Adrenal gland (tissue), 12 donors: ENCODE measurements around the gene RAI14. TPM values are rescaled to one million over a fixed set of nuclear protein-coding genes. Genes with fewer than 3 reads are reported as not detected.

Experiments
- DNase-seq, 7 donors: peaks; one replicate each; pipeline ENCODE4 v3.0.0-alpha.2; 2019 to 2020
- H3K27ac ChIP-seq, 5 donors: fragments of 200-600 bp; sonication (generic) in 4 of 5; 1 replicate in 3 of 5; 2 replicates in 2 of 5; pipeline versions ENCODE4 v1.5.1 to v1.8.0; 2016 to 2020; ENCODE audit warnings: mild to moderate bottlenecking in 1 of 5
- H3K27me3 ChIP-seq: fragments of 200-600 bp; 2 replicates; pipeline ENCODE4 v1.8.0; 2021
- H3K36me3 ChIP-seq, 2 donors: fragments of 200-600 bp; replicated peaks in 1 of 2; 1 replicate in 1 of 2; 2 replicates in 1 of 2; pipeline versions ENCODE4 v1.5.1 to v1.8.0; 2018 to 2022
- H3K4me1 ChIP-seq, 2 donors: fragments of 200-600 bp; replicated peaks in 1 of 2; 1 replicate in 1 of 2; 2 replicates in 1 of 2; pipeline versions ENCODE4 v1.5.1 to v1.8.0; 2018 to 2021
- H3K4me3 ChIP-seq, 4 donors: fragments of 200-600 bp; sonication (generic) in 3 of 4; one replicate each; pipeline ENCODE4 v1.5.1; 2016 to 2018
- H3K9me3 ChIP-seq, 3 donors: fragments of 200-600 bp; sonication (generic) in 1 of 3; replicated peaks in 1 of 3; 1 replicate in 2 of 3; 2 replicates in 1 of 3; pipeline versions ENCODE4 v1.5.1 to v1.8.0; 2016 to 2021
- POLR2A ChIP-seq, 2 donors: fragments of 450-650 bp; IDR thresholded peaks; one replicate each; pipeline ENCODE4 v1.6.1; 2017; ENCODE audit warnings: antibody characterized with exemption in 2 of 2, mild to moderate bottlenecking in 2 of 2, moderate library complexity in 1 of 2
- WGBS, 4 donors: extraction: QIAGEN DNeasy Blood & Tissue Kit in 2 of 4; methylation state at CpG; one replicate each; pipeline versions ENCODE4 v1.1.5 to v1.1.7; 2013 to 2017; 5-methylcytosine and 5-hydroxymethylcytosine counted together
- intact Hi-C, 2 donors: fragments of 100-400 bp; cut with DNase I; formaldehyde crosslinking; loops; one replicate each; pipeline versions ENCODE4 v1.14.1 to v1.15.0; 2022 to 2023
- polyA plus RNA-seq, 3 donors: library from polyadenylated mRNA; stranded (reverse); fragments of 200-250 nt in 2 of 3; fragments of 350-450 nt in 1 of 3; fragmentation: Illumina TruSeq in 1 of 3; extraction: RNeasy Lipid Tissue Mini Kit (QIAGEN cat#74804) in 1 of 3; gene quantifications; one replicate each; pipeline ENCODE4 v1.2.3, GENCODE V29; 2013 to 2014
- total RNA-seq, 9 donors: library from RNA; depleted of rRNA in 4 of 9; stranded (reverse); fragments of >200 nt in 4 of 9; fragments of 120-200 nt in 1 of 9; fragmentation: NEBNext Ultra II Directional in 1 of 9; extraction: Animal tissue kit (Norgen Biotek cat#: 25700) in 1 of 9; gene quantifications; one replicate each; pipeline versions ENCODE4 v1.1.0 to v1.2.4, GENCODE V29; 2013 to 2023
- TF ChIP-seq, protein P1 (sequence below), 6 experiments: fragments of 450-650 bp in 4 of 6; fragments of 200-600 bp in 2 of 6; sonication (generic) in 1 of 6; IDR thresholded peaks; 1 replicate in 5 of 6; 2 replicates in 1 of 6; pipeline versions ENCODE4 v1.5.1 to v1.8.0; 2016 to 2021; ENCODE audit warnings: antibody characterized with exemption in 6 of 6, mild to moderate bottlenecking in 2 of 6, moderate library complexity in 1 of 6
- donor health status: healthy with polysubstance abuse.
- donor health status: Bipolar disorder and iron deficiency.
- donor health status: DM: yes; HTN: yes; CAD: no.
- donor health status: DM: no; HTN: no; CAD: no.
- donor health status: DM: no; HTN: no; CAD: no.
- donor health status: DM: yes; HTN: yes; CAD: no.

RAI14 gene
- total and polyA plus RNA-seq, 12 donors = 9.1 to 158 (median 28.5) TPM

DNA sequence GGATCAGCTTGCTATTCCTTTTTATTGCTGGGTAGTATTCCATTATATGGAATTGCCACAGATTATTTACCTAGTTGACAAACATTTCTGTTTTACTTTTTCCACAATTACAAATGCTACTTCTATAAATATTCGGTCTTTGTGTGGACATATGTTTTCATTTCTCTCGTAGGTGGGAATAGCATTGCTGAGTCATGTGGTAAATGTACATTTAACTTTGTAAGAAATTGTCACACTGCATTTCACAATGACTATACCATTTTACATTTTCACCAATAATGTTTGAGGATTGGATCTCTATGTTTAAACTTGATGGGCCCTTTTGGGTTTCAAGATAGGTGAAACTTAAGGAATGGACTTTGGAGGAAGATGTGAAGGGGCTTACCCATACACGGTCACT is 19.7 kb downstream of the RAI14 start:
- intact Hi-C loops = no loop called here
- Histone ChIP-seq H3K4me1 (peaks cover 6 to 8% of the 10 kb centered on the region in 2 donors), H3K9me3 (no peaks in the 10 kb centered on the region), H3K27ac (no peak overlapping the region), H3K36me3 (no peaks in the 10 kb centered on the region), H3K4me3 (no peak overlapping the region), H3K27me3 (no peaks in the 10 kb centered on the region)
- DNase-seq = no peak
- WGBS, 4 donors = 88 to 92% (median 89%) methylated on average over 3 of the region's 3 CpGs
- TF ChIP-seq, protein P1, sequence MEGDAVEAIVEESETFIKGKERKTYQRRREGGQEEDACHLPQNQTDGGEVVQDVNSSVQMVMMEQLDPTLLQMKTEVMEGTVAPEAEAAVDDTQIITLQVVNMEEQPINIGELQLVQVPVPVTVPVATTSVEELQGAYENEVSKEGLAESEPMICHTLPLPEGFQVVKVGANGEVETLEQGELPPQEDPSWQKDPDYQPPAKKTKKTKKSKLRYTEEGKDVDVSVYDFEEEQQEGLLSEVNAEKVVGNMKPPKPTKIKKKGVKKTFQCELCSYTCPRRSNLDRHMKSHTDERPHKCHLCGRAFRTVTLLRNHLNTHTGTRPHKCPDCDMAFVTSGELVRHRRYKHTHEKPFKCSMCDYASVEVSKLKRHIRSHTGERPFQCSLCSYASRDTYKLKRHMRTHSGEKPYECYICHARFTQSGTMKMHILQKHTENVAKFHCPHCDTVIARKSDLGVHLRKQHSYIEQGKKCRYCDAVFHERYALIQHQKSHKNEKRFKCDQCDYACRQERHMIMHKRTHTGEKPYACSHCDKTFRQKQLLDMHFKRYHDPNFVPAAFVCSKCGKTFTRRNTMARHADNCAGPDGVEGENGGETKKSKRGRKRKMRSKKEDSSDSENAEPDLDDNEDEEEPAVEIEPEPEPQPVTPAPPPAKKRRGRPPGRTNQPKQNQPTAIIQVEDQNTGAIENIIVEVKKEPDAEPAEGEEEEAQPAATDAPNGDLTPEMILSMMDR (IDR thresholded peaks at IDR 0.05) = no peak
- no peak for TF ChIP-seq POLR2A (IDR thresholded peaks at IDR 0.05)

DNA sequence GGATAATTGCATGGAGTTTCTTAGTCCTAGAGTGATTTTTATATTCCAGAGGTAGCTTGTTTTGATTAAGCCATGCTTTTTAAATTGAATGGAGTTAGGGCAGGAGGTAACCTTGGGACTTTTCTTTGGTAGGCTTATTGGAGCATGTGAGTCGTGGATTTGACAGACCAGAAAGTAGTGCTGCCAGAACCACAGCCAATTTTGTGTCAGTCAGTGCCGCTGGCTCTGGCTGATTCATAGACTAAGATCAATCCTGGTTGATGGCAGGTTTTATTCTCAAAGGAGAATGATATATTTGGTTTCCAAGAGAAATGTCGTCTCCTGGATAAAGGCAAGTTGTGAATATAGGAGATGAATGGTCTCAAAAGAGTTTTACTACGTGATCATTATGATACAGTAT is 20.3 kb downstream of the RAI14 start:
- H3K9me3 ChIP-seq = no peaks in the 10 kb centered on the region
- 37 to 42% (median 39%) methylated on average over 4 of the region's 4 CpGs for whole genome bisulfite sequencing, 4 donors

DNA sequence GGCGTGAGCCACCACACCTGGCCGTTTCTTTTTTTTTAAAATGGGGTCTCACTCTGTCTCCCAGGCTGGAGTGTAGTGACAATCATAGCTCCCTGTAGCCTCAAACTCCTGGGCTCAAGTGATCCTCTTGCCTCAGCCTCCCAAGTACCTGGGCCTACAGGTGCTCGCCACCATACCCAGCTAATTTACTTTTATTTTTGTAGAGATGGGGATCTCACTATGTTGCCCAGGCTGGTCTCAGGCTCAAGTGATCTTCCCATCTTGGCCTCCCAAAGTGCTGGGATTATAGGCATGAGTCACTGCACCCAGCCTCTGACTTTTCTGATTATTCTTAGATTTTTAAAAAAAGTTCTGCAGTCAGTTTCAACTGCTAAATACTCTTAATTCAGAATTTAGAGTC is 21.3 kb downstream of the RAI14 start:
- H3K27ac ChIP-seq = no peak overlapping the region
- intact Hi-C loops = no loop called here
- H3K36me3 ChIP-seq = no peaks in the 10 kb centered on the region
- H3K9me3 ChIP-seq = no peaks in the 10 kb centered on the region
- no peak overlapping the region for H3K4me3 ChIP-seq
- H3K4me1 ChIP-seq = peaks cover 6 to 8% of the 10 kb centered on the region in 2 donors
- H3K27me3 ChIP-seq = no peaks in the 10 kb centered on the region
- TF ChIP-seq, protein P1 (IDR thresholded peaks at IDR 0.05) = no peak
- no peak for TF ChIP-seq POLR2A (IDR thresholded peaks at IDR 0.05)
- no peak for DNase-seq
- WGBS, 4 donors = 91 to 96% (median 94%) methylated on average over 3 of the region's 3 CpGs

More for the DNA sequence above, 20.3 kb downstream of the RAI14 start:
- Histone ChIP-seq H3K27me3 (no peaks in the 10 kb centered on the region), H3K4me3 (no peak overlapping the region), H3K27ac (no peak overlapping the region), H3K36me3 (no peaks in the 10 kb centered on the region), H3K4me1 (peaks cover 6 to 8% of the 10 kb centered on the region in 2 donors)
- intact Hi-C loops = no loop called here
- TF ChIP-seq, protein P1 (IDR thresholded peaks at IDR 0.05) = no peak
- no peak for TF ChIP-seq POLR2A (IDR thresholded peaks at IDR 0.05)
- peak in 6 of 7 donors; percentile 39 to 82 (median 60) for DNase-seq

DNA sequence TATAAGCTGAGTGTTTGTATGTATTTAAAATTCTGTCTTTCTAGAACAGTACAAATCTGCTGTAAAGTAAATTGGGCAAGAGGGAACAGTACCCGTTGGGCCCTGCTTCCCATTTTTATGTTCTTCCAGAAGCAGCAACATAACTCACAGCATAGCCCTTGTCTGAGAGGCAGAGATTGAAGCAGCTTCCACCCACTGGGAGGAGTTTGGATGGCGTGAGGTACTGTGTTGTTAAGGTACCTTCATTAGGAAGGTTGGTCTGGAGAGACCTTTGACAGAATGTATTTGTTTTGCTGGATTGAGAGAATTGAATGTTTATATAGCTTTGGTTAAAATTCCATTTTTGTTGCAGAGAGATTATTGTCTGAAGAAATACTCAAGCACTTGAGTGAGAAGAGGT is 24.8 kb downstream of the RAI14 start:
- peaks cover 8 to 11% of the 10 kb centered on the region in 2 donors for H3K4me1 ChIP-seq
- no peaks in the 10 kb centered on the region for H3K9me3 ChIP-seq
- TF ChIP-seq, protein P1 (IDR thresholded peaks at IDR 0.05) = no peak
- TF ChIP-seq POLR2A (IDR thresholded peaks at IDR 0.05) = no peak
- WGBS, 4 donors = 67 to 84% (median 72%) methylated on average over 2 of the region's 2 CpGs
- H3K4me3 ChIP-seq = no peak overlapping the region
- no peak overlapping the region for H3K27ac ChIP-seq
- no peaks in the 10 kb centered on the region for H3K36me3 ChIP-seq
- intact Hi-C loops = no loop called here
- H3K27me3 ChIP-seq = no peaks in the 10 kb centered on the region
- no peak for DNase-seq
